HepG2 (cell line): ENCODE measurements around the gene TLR9. TPM values are rescaled to one million over a fixed set of nuclear protein-coding genes. Genes with fewer than 3 reads are reported as not detected.

Source experiments
- ATF7-NPFF ChIP-seq: sonication (generic); formaldehyde crosslinking; IDR thresholded peaks from 2 replicates; pipeline ENCODE4 v1.8.1; 2023; ENCODE audit warnings: mild to moderate bottlenecking, low read depth, missing genetic modification reagents, moderate library complexity
- EP300 ChIP-seq, 3 experiments: sonication (generic) in 1 of 3; formaldehyde crosslinking in 1 of 3; IDR thresholded peaks; 2 replicates each; pipeline versions ENCODE4 v1.5.1 to v1.6.1; 2011 to 2020; ENCODE audit warnings: low read depth in 2 of 3, low read length in 2 of 3, borderline replicate concordance in 1 of 3, improper control_type of control experiment in 1 of 3, mild to moderate bottlenecking in 1 of 3, missing genetic modification reagents in 1 of 3, moderate library complexity in 1 of 3
- KDM1A ChIP-seq: IDR thresholded peaks from 2 replicates; pipeline ENCODE4 v1.6.1; 2016; ENCODE audit warnings: missing compliant biosample characterization
- KLF16 ChIP-seq, 2 experiments: sonication (generic) in 1 of 2; formaldehyde crosslinking in 1 of 2; IDR thresholded peaks; 2 replicates each; pipeline versions ENCODE4 v1.6.1 to v1.8.0; 2016 to 2023; ENCODE audit warnings: missing genetic modification reagents in 2 of 2, missing compliant biosample characterization in 1 of 2
- MYNN ChIP-seq: sonication (generic); formaldehyde crosslinking; IDR thresholded peaks from 2 replicates; pipeline ENCODE4 v1.4.0; 2020; ENCODE audit warnings: mild to moderate bottlenecking, low read depth, missing genetic modification reagents
- NCOA1 ChIP-seq: sonication (generic); formaldehyde crosslinking; IDR thresholded peaks from 2 replicates; pipeline ENCODE4 v1.9.0; 2021; ENCODE audit warnings: missing genetic modification reagents
- NFE2L1 ChIP-seq: sonication (generic); formaldehyde crosslinking; IDR thresholded peaks from 2 replicates; pipeline ENCODE4 v1.4.0; 2020; ENCODE audit warnings: missing genetic modification reagents, mild to moderate bottlenecking, borderline replicate concordance
- NR2F2 ChIP-seq: IDR thresholded peaks from 2 replicates; pipeline ENCODE4 v1.6.1; 2012; ENCODE audit warnings: low read depth, inconsistent platforms, borderline replicate concordance
- NR2F6 ChIP-seq, 2 experiments: IDR thresholded peaks; 2 replicates each; pipeline ENCODE4 v1.6.1; 2016; ENCODE audit warnings: antibody characterized with exemption in 1 of 2, mild to moderate bottlenecking in 1 of 2
- PHF21A ChIP-seq: sonication (generic); formaldehyde crosslinking; IDR thresholded peaks from 2 replicates; pipeline ENCODE4 v1.5.0; 2020; ENCODE audit warnings: mild to moderate bottlenecking, missing genetic modification reagents
- POLR2A ChIP-seq, 2 experiments: IDR thresholded peaks; 2 replicates each; pipeline ENCODE4 v1.6.1; 2011; ENCODE audit warnings: low read depth in 2 of 2, low read length in 2 of 2, mild to moderate bottlenecking in 1 of 2, moderate library complexity in 1 of 2; ENCODE audit not compliant: insufficient read depth in 1 of 2
- RXRA ChIP-seq: sonication (generic); formaldehyde crosslinking; IDR thresholded peaks from 2 replicates; pipeline ENCODE4 v1.5.1; 2020; ENCODE audit warnings: missing genetic modification reagents
- SALL1 ChIP-seq: sonication (generic); formaldehyde crosslinking; IDR thresholded peaks from 2 replicates; pipeline ENCODE4 v1.8.0; 2022; ENCODE audit warnings: mild to moderate bottlenecking, missing genetic modification reagents
- SRF ChIP-seq: IDR thresholded peaks from 2 replicates; pipeline ENCODE4 v1.6.1; 2011; ENCODE audit warnings: mild to moderate bottlenecking, low read depth, low read length, moderate library complexity
- TEAD3 ChIP-seq: optimal IDR thresholded peaks from 2 replicates; pipeline ENCODE3; 2016; ENCODE audit warnings: borderline replicate concordance
- ZBTB42 ChIP-seq: sonication (generic); formaldehyde crosslinking; IDR thresholded peaks from 2 replicates; pipeline ENCODE4 v1.5.0; 2020; ENCODE audit warnings: mild to moderate bottlenecking, missing genetic modification reagents
- ZFP37 ChIP-seq: sonication (generic); formaldehyde crosslinking; IDR thresholded peaks from 2 replicates; pipeline ENCODE4 v1.4.0; 2020; ENCODE audit warnings: missing genetic modification reagents, borderline replicate concordance
- ZNF263 ChIP-seq: sonication (generic); formaldehyde crosslinking; IDR thresholded peaks from 2 replicates; pipeline ENCODE4 v1.4.0; 2020; ENCODE audit warnings: missing genetic modification reagents
- ZNF441 ChIP-seq: sonication (generic); formaldehyde crosslinking; IDR thresholded peaks from 2 replicates; pipeline ENCODE4 v1.7.0; 2021; ENCODE audit warnings: missing genetic modification reagents, borderline replicate concordance
- ZNF660 ChIP-seq: sonication (generic); formaldehyde crosslinking; IDR thresholded peaks from 2 replicates; pipeline ENCODE4 v1.5.1; 2020; ENCODE audit warnings: mild to moderate bottlenecking, low read depth, missing genetic modification reagents, borderline replicate concordance
- polyA plus RNA-seq, 8 experiments: library from polyadenylated mRNA; depleted of rRNA in 3 of 8; stranded (reverse) in 7 of 8; unstranded in 1 of 8; fragments of >200 nt; fragmentation: Illumina TruSeq in 4 of 8; extraction: Trizol in 4 of 8; gene quantifications; 2 replicates each; pipeline versions ENCODE4 v1.2.1 to v1.2.3, GENCODE V29; 2011 to 2016; ENCODE audit warnings: low read depth in 4 of 8, missing spikeins in 1 of 8, mixed read lengths in 1 of 8; ENCODE audit not compliant: insufficient read depth in 1 of 8
- total RNA-seq, 5 experiments: library from RNA; depleted of rRNA; stranded (reverse); fragments of >200 nt; fragmentation: Illumina TruSeq; extraction: Trizol; gene quantifications; 2 replicates each; pipeline ENCODE4 v1.2.3, GENCODE V29; 2016; ENCODE audit warnings: low read depth in 1 of 5
- TF ChIP-seq, protein P1 (sequence below): sonication (generic); formaldehyde crosslinking; IDR thresholded peaks from 2 replicates; pipeline ENCODE4 v1.5.0; 2020; ENCODE audit warnings: mild to moderate bottlenecking, missing genetic modification reagents, borderline replicate concordance
- TF ChIP-seq, protein P2 (sequence below): sonication (generic); formaldehyde crosslinking; IDR thresholded peaks from 2 replicates; pipeline ENCODE4 v1.5.0; 2020; ENCODE audit warnings: missing genetic modification reagents, mild to moderate bottlenecking, borderline replicate concordance
- TF ChIP-seq, protein P3 (sequence below): sonication (generic); formaldehyde crosslinking; IDR thresholded peaks from 2 replicates; pipeline ENCODE4 v1.5.0; 2020; ENCODE audit warnings: mild to moderate bottlenecking, missing genetic modification reagents

Gene TLR9
- total and polyA plus RNA-seq, 2 of the 13 experiments (the other 11 are each of a cell fraction or from before 2014, with no cell fraction given): not detected

DNA sequence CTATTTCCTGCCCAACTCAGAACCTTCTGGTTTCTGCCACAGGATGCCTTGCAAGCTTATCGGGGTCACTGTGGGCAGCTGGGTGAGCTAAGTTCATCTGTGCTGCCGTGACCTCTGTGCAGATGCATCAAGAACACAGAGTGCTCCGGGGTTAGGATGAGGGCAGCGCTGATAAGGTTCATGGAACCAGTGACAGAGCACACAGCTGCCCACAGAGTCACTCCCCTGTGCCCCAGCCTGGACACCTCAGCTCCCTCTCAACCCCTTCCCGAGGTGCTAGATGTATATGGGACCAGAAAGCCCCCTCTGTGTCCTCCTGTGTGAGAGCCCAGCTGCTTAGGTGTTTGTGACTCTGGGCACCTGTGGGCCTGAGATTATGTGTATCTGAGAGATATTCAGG, 43.2 kb downstream of the TLR9 start (continued):
- TF ChIP-seq PHF21A (CRISPR knock-in tag): no peak
- TF ChIP-seq, protein P1, sequence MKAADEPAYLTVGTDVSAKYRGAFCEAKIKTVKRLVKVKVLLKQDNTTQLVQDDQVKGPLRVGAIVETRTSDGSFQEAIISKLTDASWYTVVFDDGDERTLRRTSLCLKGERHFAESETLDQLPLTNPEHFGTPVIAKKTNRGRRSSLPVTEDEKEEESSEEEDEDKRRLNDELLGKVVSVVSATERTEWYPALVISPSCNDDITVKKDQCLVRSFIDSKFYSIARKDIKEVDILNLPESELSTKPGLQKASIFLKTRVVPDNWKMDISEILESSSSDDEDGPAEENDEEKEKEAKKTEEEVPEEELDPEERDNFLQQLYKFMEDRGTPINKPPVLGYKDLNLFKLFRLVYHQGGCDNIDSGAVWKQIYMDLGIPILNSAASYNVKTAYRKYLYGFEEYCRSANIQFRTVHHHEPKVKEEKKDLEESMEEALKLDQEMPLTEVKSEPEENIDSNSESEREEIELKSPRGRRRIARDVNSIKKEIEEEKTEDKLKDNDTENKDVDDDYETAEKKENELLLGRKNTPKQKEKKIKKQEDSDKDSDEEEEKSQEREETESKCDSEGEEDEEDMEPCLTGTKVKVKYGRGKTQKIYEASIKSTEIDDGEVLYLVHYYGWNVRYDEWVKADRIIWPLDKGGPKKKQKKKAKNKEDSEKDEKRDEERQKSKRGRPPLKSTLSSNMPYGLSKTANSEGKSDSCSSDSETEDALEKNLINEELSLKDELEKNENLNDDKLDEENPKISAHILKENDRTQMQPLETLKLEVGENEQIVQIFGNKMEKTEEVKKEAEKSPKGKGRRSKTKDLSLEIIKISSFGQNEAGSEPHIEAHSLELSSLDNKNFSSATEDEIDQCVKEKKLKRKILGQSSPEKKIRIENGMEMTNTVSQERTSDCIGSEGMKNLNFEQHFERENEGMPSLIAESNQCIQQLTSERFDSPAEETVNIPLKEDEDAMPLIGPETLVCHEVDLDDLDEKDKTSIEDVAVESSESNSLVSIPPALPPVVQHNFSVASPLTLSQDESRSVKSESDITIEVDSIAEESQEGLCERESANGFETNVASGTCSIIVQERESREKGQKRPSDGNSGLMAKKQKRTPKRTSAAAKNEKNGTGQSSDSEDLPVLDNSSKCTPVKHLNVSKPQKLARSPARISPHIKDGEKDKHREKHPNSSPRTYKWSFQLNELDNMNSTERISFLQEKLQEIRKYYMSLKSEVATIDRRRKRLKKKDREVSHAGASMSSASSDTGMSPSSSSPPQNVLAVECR (CRISPR knock-in tag): peak; percentile 32; the same call in 1 of the 2 replicates
- TF ChIP-seq, protein P2, sequence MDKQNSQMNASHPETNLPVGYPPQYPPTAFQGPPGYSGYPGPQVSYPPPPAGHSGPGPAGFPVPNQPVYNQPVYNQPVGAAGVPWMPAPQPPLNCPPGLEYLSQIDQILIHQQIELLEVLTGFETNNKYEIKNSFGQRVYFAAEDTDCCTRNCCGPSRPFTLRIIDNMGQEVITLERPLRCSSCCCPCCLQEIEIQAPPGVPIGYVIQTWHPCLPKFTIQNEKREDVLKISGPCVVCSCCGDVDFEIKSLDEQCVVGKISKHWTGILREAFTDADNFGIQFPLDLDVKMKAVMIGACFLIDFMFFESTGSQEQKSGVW (CRISPR knock-in tag): no peak
- TF ChIP-seq EP300 (IDR thresholded peaks at IDR 0.05; ENCODE audit: low read depth in 2 of 2, low read length in 2 of 2): 0 out of 4 replicates have a peak, but pooled peaks of 1 of the 2 experiments have one; percentile 16
- no peak for TF ChIP-seq EP300 (CRISPR knock-in tag; IDR thresholded peaks at IDR 0.05; ENCODE audit: borderline replicate concordance)
- no peak for TF ChIP-seq SRF
- TF ChIP-seq NFE2L1 (CRISPR knock-in tag): no peak
- TF ChIP-seq POLR2A (IDR thresholded peaks at IDR 0.05; ENCODE audit: insufficient read depth in 1 of 2, low read depth in 2 of 2, low read length in 2 of 2): no peak
- TF ChIP-seq NR2F2: peak; percentile 76; the same call in 1 of the 2 replicates
- TF ChIP-seq TEAD3 (CRISPR knock-in tag): no peak
- peak; percentile 94 for TF ChIP-seq RXRA
- no peak for TF ChIP-seq ZNF441 (CRISPR knock-in tag)
- TF ChIP-seq ATF7-NPFF (CRISPR knock-in tag): no peak
- TF ChIP-seq, protein P3, sequence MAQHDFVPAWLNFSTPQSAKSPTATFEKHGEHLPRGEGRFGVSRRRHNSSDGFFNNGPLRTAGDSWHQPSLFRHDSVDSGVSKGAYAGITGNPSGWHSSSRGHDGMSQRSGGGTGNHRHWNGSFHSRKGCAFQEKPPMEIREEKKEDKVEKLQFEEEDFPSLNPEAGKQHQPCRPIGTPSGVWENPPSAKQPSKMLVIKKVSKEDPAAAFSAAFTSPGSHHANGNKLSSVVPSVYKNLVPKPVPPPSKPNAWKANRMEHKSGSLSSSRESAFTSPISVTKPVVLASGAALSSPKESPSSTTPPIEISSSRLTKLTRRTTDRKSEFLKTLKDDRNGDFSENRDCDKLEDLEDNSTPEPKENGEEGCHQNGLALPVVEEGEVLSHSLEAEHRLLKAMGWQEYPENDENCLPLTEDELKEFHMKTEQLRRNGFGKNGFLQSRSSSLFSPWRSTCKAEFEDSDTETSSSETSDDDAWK (CRISPR knock-in tag): no peak
- TF ChIP-seq SALL1 (CRISPR knock-in tag): peak; percentile 52
- TF ChIP-seq NCOA1: no peak
- TF ChIP-seq ZNF263 (CRISPR knock-in tag): peak; percentile 92
- TF ChIP-seq NR2F6 (IDR thresholded peaks at IDR 0.05): peak; percentile 56; the same call in 1 of the 2 replicates
- peak; percentile 80 for TF ChIP-seq NR2F6 (CRISPR knock-in tag; IDR thresholded peaks at IDR 0.05)
- TF ChIP-seq ZFP37 (CRISPR knock-in tag): no peak
- no peak for TF ChIP-seq ZNF660 (CRISPR knock-in tag)
- TF ChIP-seq ZBTB42 (CRISPR knock-in tag): no peak
- TF ChIP-seq MYNN: no peak
- no peak for TF ChIP-seq KDM1A (CRISPR knock-in tag)
- TF ChIP-seq KLF16 (CRISPR knock-in tag; IDR thresholded peaks at IDR 0.05): no peak
